HEK293T (cell line): ENCODE data around the gene NECTIN4.

Experiments used
- CTCF ChIA-PET: fragments of 350-600 bp; formaldehyde crosslinking; extraction: SDS; loops from one replicate; lab custom pipeline; 2021; ENCODE audit warnings: antibody characterized with exemption, inconsistent platforms; lab: Yijun Ruan, JAX
- POLR2A ChIA-PET: fragments of 350-600 bp; formaldehyde crosslinking; extraction: SDS; loops from one replicate; lab custom pipeline; 2020; ENCODE audit warnings: antibody characterized with exemption, inconsistent platforms; lab: Yijun Ruan, JAX
- DNase-seq: peaks from one replicate; pipeline ENCODE4 v3.0.0; 2012; ENCODE audit warnings: mixed read lengths; ENCODE audit errors: extremely low spot score
- ARNT ChIP-seq: fragments of 450-650 bp; IDR thresholded peaks from 2 replicates; pipeline ENCODE4 v1.6.1; 2017; ENCODE audit warnings: mild to moderate bottlenecking
- BHLHE40 ChIP-seq: fragments of 450-650 bp; IDR thresholded peaks from 2 replicates; pipeline ENCODE4 v1.6.1; 2016; ENCODE audit warnings: mild to moderate bottlenecking, moderate library complexity, borderline replicate concordance
- CTBP1 ChIP-seq: fragments of 450-650 bp; IDR thresholded peaks from 2 replicates; pipeline ENCODE4 v1.6.1; 2016; ENCODE audit warnings: borderline replicate concordance
- ELF4 ChIP-seq: fragments of 450-650 bp; IDR thresholded peaks from 2 replicates; pipeline ENCODE4 v1.6.1; 2017; ENCODE audit warnings: antibody characterized with exemption
- FOXA1 ChIP-seq: fragments of 450-650 bp; IDR thresholded peaks from 2 replicates; pipeline ENCODE4 v1.6.1; 2016; ENCODE audit warnings: mild to moderate bottlenecking
- FOXK2 ChIP-seq: fragments of 450-650 bp; IDR thresholded peaks from 2 replicates; pipeline ENCODE4 v1.6.1; 2016; ENCODE audit warnings: mild to moderate bottlenecking
- FOXM1 ChIP-seq: fragments of 450-650 bp; IDR thresholded peaks from 2 replicates; pipeline ENCODE4 v1.6.1; 2017; ENCODE audit warnings: mild to moderate bottlenecking, borderline replicate concordance
- HDGF ChIP-seq: fragments of 450-650 bp; IDR thresholded peaks from 2 replicates; pipeline ENCODE4 v1.6.1; 2017; ENCODE audit warnings: antibody characterized with exemption, borderline replicate concordance
- L3MBTL2 ChIP-seq: fragments of 450-650 bp; conservative IDR thresholded peaks from 2 replicates; pipeline ENCODE4 v1.6.1; 2016; ENCODE audit warnings: mild to moderate bottlenecking
- LEF1 ChIP-seq: fragments of 450-650 bp; IDR thresholded peaks from 2 replicates; pipeline ENCODE4 v1.6.1; 2017; ENCODE audit warnings: mild to moderate bottlenecking, borderline replicate concordance
- NFRKB ChIP-seq: fragments of 450-650 bp; IDR thresholded peaks from 2 replicates; pipeline ENCODE4 v1.6.1; 2016; ENCODE audit warnings: mild to moderate bottlenecking, moderate library complexity
- SP1 ChIP-seq: fragments of 450-650 bp; IDR thresholded peaks from 2 replicates; pipeline ENCODE4 v1.6.1; 2017
- SUZ12 ChIP-seq: fragments of 450-650 bp; IDR thresholded peaks from 2 replicates; pipeline ENCODE4 v1.6.1; 2016; ENCODE audit warnings: mild to moderate bottlenecking
- TARDBP ChIP-seq: fragments of 450-650 bp; IDR thresholded peaks from 2 replicates; pipeline ENCODE4 v1.6.1; 2016
- ZNF384 ChIP-seq: fragments of 450-650 bp; IDR thresholded peaks from 2 replicates; pipeline ENCODE4 v1.6.1; 2016
- TF ChIP-seq, protein P1 (sequence below): fragments of 450-650 bp; IDR thresholded peaks from 2 replicates; pipeline ENCODE4 v1.6.1; 2016

The NECTIN4 gene

DNA sequence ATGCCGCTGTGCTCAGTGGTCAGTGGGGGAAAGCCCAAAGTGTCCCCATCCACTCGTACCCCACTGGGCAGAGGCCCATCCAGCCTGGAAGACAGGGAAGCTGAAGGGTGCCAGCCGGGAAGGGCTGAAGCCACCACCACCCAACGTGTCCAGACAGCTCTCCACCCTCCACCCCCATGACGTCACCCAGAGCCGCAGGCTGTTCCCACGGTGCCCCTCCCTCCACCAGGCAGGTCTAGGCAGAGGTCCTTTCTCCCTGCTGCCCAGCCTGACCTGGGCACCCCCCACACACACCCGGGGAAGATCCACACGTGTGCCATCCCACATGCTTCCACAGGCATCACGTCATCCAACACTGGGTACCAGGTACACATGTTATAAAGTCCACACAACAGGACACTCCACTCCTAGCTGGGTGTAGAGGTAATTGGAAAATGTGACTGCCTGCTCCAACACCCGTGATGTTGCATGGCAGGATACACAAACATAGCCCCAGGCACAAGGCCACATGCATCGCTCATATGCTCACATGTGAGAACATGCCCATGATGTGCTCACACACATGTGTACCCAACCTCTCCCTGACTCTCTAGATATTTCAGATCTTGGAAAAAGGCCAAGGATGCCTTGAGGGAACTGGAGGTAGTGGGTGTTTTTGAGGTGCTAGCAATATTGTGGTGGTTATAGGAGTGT lies 14.5 kb downstream of the NECTIN4 start:
- POLR2A ChIA-PET, result no interaction called here
- TF ChIP-seq TARDBP (no peak), ELF4 (no peak), NFRKB (no peak), FOXK2 (no peak), CTBP1 (no peak), LEF1 (no peak), FOXA1 (no peak), ARNT (no peak), ZNF384 (no peak), L3MBTL2 (no peak), FOXM1 (no peak), HDGF (no peak), SP1 (no peak), BHLHE40 (no peak), SUZ12 (no peak)
- TF ChIP-seq, protein P1, sequence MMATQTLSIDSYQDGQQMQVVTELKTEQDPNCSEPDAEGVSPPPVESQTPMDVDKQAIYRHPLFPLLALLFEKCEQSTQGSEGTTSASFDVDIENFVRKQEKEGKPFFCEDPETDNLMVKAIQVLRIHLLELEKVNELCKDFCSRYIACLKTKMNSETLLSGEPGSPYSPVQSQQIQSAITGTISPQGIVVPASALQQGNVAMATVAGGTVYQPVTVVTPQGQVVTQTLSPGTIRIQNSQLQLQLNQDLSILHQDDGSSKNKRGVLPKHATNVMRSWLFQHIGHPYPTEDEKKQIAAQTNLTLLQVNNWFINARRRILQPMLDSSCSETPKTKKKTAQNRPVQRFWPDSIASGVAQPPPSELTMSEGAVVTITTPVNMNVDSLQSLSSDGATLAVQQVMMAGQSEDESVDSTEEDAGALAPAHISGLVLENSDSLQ, result no peak
- no peak for DNase-seq
- CTCF ChIA-PET, result no interaction called here

DNA sequence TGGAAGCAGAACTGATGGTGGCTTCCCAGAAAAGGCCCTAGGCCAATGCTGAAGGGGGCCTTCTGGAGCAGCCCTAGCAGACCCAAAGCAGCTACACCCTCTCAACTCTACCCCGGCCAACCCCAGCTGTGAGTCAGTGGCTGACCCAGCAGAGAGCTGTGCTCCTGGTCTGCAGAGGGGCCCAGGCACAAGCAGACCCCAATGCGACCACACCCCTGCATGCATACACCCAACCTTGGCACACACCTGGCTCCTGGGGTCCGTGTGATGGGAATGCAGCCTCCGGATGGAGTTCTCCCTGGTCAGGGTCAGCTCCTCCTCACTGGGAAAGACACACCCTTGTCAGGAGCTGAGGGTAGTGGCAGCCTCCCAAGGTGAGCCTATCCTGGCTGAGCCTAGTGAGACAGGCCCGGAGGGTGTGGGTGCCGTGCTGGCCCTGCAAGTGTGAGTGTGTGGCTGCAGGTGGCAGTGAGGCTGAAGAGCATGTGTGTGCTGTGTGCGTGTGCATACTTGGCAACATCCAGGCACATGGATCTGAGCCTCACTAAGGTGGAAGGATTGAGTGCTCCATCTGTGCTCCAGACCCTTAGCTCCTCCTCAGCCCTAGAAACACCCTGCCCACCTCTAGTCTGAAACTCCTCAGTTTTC lies 15.8 kb downstream of the NECTIN4 start:
- ChIA-PET POLR2A (interaction anchor here (0.8 kb wide), 1 partner anchor 12 kb away, joined by 3 read pairs; no protein-coding TSS in a partner anchor), CTCF (no interaction called here)
- DNase-seq, result no peak
- TF ChIP-seq ELF4 (no peak), CTBP1 (no peak), HDGF (no peak)
- TF ChIP-seq, protein P1, result no peak

DNA sequence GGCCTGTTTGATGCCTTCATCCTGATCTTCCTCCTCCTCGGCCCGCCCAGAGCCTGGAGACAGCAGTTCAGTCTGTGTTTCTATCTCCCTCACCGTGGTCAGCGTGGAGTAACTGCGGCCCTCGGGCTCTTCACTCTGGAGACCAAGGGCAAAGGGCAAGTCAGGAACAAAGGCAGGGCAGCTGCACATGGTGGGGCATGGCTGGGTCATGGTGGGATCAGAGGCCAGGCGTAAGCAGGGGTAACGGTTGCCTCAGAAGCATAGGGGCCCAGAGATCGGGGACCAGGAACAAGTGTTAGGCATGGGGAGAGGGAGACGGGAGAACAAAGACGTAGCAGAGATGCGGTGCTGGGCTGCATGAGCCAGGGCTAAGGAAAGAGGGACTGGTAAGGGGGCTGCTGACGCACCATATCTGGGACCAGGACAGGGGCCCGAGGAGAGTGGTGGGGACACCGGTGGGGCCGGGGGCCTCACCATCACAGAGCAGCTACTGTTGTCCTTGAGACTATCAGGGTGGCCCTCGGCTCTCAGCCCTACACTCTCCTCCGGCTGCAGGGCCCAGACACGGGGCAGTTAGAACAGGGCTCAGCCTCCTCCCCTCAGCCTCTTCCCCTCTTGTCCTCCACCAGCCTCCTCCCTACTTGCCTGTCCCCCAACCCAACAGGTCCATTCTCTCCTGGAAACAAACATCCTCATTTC lies 16.5 kb downstream of the NECTIN4 start:
- ChIA-PET POLR2A (interaction anchor here (0.8 kb wide), 1 partner anchor 12 kb away, joined by 3 read pairs; no protein-coding TSS in a partner anchor), CTCF (no interaction called here)
- DNase-seq, result no peak
- TF ChIP-seq ELF4 (no peak), FOXA1 (no peak), SP1 (no peak), TARDBP (no peak), FOXM1 (no peak), L3MBTL2 (no peak), HDGF (no peak), SUZ12 (no peak), FOXK2 (no peak), ZNF384 (no peak), CTBP1 (no peak), BHLHE40 (no peak)
- TF ChIP-seq, protein P1, result no peak

DNA sequence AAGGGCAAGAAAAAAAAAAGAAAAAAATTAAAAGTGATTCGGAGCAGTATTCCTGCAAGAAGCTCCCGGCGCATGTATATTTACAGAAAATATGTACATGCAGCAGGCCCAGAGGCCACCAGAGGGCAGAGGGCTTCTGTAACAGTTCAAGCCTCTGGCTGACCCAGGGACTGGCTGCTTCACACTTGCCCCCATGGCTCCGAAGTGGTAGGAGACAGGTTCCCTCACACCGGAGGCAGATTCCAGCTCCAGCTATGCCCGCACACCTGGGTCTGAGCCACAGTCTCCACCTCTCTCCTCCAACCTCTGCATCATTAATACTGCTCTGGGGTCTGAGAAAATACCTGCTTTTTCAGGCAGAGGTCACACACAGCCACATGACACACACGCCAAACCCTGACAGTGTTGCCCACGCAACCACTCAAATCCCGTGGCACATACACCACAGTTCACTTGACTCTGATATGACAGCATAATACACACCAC lies 17.4 kb downstream of the NECTIN4 start:
- CTCF ChIA-PET, result interaction anchor here (0.6 to 1.2 kb wide), 4 partner anchors 54 to 562 kb away, joined by 3 to 4 read pairs (median 3); no protein-coding TSS in a partner anchor
- DNase-seq, result peak; percentile 71

More for the DNA sequence above, 17.4 kb downstream of the NECTIN4 start:
- TF ChIP-seq ELF4 (no peak), ZNF384 (no peak), SP1 (no peak), NFRKB (no peak), CTBP1 (no peak), L3MBTL2 (no peak), LEF1 (no peak), HDGF (no peak), FOXA1 (no peak), ARNT (no peak), FOXK2 (no peak), BHLHE40 (no peak)
- TF ChIP-seq, protein P1, result no peak
- POLR2A ChIA-PET, result no interaction called here
